Ramos (cell line): Measurements from ENCODE around the gene RGS9.
"Not testable (repeated sequence)": the region's sequence is repeated elsewhere in the genome, so short reads cannot be mapped to it uniquely, and the experiment has no call there.

ENCODE experiments used
- in situ Hi-C: fragments of 300-500 bp; cut with MboI; formaldehyde crosslinking; loops from one replicate; pipeline ENCODE4 v1.14.3; 2022; ENCODE audit warnings: low sequenced_read_pairs; ENCODE audit not compliant: unreplicated experiment

The RGS9 gene

DNA sequence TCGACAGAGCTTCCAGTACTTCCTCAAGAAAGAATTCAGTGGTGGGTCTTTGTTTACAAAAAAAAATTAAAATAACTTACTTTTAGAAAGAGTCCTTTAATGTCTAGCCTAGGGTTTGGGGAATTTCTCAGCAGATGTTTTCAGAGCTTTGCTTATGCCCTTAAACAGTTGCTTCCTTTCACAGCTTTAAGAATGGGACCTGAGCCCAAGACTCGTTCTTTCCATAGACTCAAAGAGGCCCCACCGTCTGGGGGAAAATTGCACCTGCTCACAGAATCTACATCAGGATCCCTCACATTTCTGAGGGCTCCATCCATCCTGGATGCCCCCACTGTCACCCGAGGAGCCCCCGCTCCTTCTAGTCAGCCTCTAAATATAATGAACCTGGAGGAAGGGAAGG lies 60.0 kb downstream of the RGS9 start:
- in situ Hi-C loops = loop anchor here (10.0 kb wide), 1 partner anchor 262 kb away; no protein-coding TSS in a partner anchor

- in situ Hi-C loops = loop anchor here (10.0 kb wide), 1 partner anchor 264 kb away; no protein-coding TSS in a partner anchor
These were observed 61.6 kb downstream of the RGS9 start for GRCh38 chr17:65198653-65199382.

GRCh38 chr17:65201331-65201730 lies 64.2 kb downstream of the RGS9 start:
- in situ Hi-C loops = no loop called here

DNA sequence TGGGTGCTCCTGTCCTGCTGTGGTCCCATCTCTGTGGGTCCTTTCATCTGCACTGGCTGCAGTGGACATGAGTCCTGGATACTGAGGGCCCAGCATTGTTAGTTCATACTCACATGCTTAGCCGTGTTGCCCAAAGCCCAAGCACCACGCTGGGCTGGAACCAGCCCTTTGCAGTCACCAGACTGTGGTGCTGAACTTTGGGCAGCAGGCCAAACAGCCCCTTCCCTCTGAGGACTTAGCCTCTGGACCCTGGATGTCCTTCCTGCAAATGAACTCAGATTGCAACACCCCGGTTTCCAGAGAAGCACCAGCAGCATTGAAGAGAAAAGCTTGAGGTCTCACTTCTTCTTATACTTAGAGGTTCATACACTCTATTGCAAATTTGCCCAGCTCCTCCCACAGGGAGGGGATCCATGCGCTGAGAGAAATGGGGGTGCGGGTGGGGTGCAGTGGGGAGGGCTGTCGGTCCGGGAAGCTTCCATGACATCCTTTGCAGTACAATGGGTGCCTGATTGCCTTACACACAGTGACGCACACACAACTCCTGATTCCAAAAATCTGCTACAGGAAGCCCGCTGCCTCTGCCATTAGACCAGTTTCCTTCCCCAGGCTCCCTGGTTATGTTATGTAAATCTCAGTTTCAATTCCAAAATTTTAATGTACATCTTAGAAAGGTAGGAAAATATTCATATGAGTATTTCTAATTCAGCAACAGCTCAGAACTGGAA lies 65.8 kb downstream of the RGS9 start:
- in situ Hi-C loops = no loop called here

DNA sequence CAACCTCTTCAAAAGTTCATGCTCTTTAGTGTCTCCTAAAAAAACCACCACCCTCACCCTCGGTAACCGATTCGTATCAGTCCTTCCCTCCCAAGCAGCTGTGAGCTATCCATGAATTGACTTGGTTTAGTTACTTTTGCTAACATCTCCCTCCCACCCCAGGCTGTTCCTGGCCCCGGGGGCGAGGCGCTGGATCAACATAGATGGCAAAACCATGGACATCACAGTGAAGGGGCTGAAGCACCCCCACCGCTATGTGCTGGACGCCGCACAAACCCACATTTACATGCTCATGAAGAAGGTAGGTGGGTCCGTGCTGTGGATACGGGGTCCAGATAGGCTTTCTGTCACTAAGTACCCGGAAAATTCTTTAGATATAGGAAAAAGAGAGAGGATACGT lies 66.8 kb downstream of the RGS9 start:
- in situ Hi-C loops = no loop called here

GRCh38 chr17:65205655-65206054 lies 68.5 kb downstream of the RGS9 start:
- in situ Hi-C loops = no loop called here

DNA sequence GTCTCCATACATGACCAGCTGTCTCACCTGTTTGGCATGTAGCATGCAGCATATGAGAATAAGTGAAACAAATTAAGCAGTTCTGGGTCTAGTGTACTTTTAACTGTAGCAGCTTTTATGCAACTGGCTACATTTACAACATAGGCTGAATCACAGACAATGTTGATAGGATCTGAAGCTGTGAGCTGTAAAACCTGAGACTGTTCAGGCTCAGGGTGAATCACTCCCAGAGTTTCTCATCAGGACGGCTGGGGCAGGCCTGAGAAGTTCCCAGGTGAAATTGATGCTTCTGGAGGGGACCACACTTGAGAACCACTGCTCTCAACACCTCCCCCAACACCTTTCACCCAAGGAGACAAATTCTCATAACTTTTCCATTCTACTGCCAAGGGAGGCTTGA lies 70.3 kb downstream of the RGS9 start:
- in situ Hi-C loops = not testable (repeated sequence)

DNA sequence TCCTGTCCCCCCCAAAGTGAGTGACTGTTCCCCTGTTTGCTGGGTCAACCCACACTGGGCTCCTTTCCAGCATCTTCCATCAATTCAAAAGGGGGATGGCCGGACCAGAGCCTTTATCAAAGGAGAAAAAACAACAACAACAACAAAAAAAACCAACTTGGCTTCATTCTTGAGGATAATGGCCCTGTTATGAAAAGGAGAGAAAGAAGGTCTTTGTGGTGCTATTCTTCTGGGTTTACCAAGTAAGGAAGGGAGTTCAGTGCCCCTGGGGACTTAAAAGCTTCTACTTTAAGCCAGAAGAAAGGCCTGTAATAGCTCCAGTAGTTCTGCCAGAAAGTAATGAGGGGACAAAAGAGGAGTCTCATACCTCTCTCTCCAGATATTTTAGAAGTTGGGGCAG lies 71.5 kb downstream of the RGS9 start:
- in situ Hi-C loops = no loop called here

DNA sequence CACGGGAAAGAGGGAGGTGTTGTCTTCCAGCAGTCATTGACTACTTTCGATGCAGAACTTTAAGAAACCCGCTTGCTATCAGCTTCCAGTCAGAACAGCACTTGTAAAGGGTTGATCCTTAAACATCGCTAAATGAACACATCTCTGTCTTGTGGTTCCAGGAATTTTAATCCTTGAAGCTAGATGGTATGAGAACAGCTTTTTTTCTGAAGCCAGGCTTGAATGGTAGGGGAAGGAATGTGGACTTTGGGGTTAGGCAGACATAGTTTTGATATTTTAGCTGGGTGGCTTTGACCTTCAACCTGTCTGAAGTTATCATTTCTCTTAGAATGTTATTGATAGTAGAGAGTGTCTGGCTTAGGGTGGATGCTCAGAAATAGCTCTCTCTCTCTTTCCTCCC lies 81.1 kb downstream of the RGS9 start:
- in situ Hi-C loops = no loop called here

DNA sequence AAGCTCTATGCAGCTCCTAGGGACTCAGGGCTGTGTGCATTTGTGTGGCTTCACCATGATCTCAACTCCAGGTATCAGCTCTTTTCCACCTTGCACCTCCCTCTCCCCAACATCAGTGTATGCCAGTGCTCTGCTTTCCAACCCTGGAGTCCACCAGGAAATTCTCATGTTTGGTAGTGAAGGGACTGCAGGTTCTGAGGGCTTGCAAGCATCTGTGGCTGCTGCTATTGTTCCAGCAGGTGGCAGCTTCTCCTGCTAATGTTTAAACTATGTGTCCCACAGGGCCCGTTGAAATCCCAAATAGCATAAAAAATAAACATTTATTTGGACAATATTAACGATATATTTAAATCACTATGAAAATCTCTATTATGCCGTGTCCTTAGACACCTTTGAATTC lies 82.0 kb downstream of the RGS9 start:
- in situ Hi-C loops = no loop called here

DNA sequence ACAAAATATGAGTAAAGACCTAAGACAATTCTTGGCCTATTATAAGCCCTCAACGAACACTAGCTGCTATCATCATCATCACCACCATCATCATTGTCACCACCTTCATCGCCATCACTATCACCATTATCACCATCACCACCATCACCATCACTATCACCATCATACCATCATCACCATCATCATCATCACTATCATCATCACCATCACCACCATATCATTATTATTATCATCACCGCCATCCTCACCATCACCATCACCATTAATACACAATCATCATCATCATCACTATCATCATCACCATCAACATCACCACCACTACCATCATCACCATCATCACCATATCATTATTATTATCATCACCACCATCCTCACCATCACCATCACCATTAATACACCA lies 82.5 kb downstream of the RGS9 start:
- in situ Hi-C loops = no loop called here

DNA sequence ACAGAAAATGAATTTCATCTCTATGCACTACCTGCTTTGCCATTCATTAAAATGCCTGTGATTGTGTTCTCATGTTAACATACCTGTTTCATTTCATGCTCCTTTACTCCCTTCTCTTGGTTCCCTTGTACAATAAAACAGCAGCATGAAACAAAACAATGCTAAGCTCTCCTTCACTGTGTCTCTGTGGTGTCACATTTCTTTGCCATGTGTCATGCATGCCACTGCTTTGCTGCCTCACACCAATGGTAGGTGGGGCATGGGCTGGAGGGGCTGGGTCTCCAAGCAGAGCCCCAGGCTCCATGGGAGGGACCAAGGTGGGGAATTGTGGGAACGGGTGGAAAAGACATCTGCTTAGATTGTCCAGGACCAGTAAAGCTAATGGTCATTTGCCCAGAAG lies 83.6 kb downstream of the RGS9 start:
- in situ Hi-C loops = no loop called here

GRCh38 chr17:65222214-65222738 lies 85.1 kb downstream of the RGS9 start:
- in situ Hi-C loops = no loop called here

DNA sequence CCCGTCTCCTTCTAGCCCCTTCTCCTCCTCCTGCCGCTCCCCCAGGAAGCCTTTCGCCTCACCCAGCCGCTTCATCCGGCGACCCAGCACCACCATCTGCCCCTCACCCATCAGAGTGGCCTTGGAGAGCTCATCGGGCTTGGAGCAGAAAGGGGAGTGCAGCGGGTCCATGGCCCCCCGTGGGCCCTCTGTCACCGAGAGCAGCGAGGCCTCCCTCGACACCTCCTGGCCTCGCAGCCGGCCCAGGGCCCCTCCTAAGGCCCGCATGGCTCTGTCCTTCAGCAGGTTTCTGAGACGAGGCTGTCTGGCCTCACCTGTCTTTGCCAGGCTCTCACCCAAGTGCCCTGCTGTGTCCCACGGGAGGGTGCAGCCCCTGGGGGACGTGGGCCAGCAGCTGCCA lies 87.9 kb downstream of the RGS9 start:
- in situ Hi-C loops = no loop called here

GRCh38 chr17:65226227-65226626 lies 89.1 kb downstream of the RGS9 start:
- in situ Hi-C loops = no loop called here

DNA sequence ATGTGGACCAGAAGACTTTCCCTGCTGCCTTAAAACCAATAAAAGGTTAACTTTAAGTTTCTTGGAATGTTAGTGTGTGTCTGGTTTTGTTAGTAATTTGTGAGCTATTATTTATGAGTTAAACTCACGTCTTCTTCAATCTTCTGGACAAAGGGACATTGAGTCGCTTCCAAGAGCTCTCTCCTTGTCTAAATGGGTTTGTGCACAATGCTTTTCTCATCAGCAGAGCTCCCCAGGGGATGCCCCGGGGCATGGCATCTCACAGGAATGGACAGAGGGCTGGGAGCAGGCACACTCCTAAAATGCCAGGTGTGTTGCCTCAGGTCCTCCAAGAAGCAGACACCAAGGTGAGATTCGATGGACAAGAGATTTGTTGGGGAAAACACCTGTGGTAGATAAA lies 90.5 kb downstream of the RGS9 start:
- in situ Hi-C loops = no loop called here

GRCh38 chr17:65228287-65228686 lies 91.1 kb downstream of the RGS9 start:
- in situ Hi-C loops = no loop called here

DNA sequence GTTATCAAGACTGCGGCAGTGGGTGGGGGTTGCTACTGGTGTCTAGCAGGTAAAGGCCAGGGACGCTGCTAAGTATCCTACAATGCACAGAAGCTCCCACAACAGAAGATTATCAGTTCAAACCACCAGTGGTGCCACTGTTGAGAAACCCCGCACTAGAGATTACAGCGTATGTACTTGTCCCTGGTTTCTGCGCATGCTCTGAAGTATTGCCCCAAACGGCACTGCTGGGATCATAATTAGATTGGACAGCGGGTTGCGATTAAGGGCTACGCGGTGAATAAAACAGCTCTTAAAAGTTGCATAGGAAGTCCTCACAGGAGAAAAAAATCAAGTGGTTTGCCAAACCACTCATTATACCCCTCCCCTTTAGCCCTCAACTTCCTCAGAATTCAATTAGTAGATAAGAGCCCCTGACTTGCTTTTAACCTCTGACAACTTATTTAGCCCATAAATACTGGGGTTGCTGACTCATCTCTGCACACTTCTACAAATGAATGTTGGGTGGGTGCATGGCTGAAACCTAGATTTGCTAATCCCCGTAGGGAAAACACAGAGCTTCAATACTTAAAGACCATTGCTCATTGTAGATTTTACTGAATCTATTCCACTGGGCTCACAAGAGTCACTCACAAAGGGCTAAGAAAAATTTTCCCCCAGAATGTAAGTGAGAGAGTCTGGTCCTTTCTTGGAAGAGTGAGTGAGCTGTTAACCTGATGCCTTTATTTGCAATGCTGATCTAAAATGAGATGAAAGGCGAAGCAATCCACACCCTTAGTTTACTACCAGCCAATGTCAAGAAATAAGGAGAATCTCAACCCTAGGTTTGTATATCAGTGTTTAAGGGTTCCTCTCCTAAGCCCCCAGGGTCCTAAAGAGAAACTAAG lies 91.8 kb downstream of the RGS9 start:
- in situ Hi-C loops = no loop called here

- in situ Hi-C loops = no loop called here
These were observed 92.4 kb downstream of the RGS9 start for GRCh38 chr17:65229621-65229995.

DNA sequence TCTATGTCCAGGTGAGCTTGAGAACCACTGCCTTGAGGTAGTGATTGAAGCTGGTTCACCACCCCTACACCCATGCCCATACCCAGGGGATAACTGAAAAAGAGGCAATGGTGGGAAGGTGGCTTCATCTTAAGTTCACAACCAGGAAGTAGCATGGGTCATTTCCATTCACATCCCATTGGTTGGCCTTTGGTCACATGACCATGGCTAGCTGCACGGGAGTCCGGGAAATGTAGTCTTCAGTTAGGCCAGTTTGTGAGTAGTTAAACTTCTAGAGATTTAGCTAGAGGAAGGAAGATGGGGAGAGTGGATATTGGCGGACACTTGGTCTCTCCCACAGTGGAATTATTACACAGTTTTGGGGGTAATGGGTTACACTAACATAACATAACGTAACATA lies 92.9 kb downstream of the RGS9 start:
- in situ Hi-C loops = no loop called here

GRCh38 chr17:65231086-65231485 lies 93.9 kb downstream of the RGS9 start:
- in situ Hi-C loops = no loop called here
